AG04449 (cell line): ENCODE data around the gene PKN1.

ENCODE experiments used
- CTCF ChIA-PET: fragments of 350-600 bp; formaldehyde crosslinking; extraction: SDS; loops from one replicate; lab custom pipeline; 2021; ENCODE audit warnings: antibody characterized with exemption; lab: Yijun Ruan, JAX
- POLR2A ChIA-PET: fragments of 400-600, 350-600 bp; formaldehyde crosslinking; extraction: SDS; loops from one replicate; lab custom pipeline; 2020; ENCODE audit warnings: antibody characterized with exemption, inconsistent platforms; lab: Yijun Ruan, JAX
- DNase-seq: peaks from one replicate; pipeline ENCODE4 v3.0.0-alpha.2; 2010; ENCODE audit warnings: low read depth, low spot score
- H3K4me3 ChIP-seq: 2 replicates; pipeline ENCODE4 v1.5.1; 2011; ENCODE audit warnings: low read depth, mild to moderate bottlenecking, control low read depth, low read length
- TF ChIP-seq, protein P1 (sequence below): IDR thresholded peaks from one replicate; pipeline ENCODE4 v1.5.1; 2011; ENCODE audit warnings: mild to moderate bottlenecking, moderate library complexity, low read length, control low read depth, inconsistent platforms; ENCODE audit not compliant: insufficient read depth; ENCODE audit errors: missing control alignments

PKN1 gene

GRCh38 chr19:14409146-14410023 is 23.7 kb upstream of the PKN1 start:
- CTCF ChIA-PET: interaction anchor here (0.5 to 1.2 kb wide), 3 partner anchors 13 to 273 kb away, joined by 3 to 4 read pairs (median 3); partner anchors contain the start of gene ASF1B
- TF ChIP-seq, protein P1, sequence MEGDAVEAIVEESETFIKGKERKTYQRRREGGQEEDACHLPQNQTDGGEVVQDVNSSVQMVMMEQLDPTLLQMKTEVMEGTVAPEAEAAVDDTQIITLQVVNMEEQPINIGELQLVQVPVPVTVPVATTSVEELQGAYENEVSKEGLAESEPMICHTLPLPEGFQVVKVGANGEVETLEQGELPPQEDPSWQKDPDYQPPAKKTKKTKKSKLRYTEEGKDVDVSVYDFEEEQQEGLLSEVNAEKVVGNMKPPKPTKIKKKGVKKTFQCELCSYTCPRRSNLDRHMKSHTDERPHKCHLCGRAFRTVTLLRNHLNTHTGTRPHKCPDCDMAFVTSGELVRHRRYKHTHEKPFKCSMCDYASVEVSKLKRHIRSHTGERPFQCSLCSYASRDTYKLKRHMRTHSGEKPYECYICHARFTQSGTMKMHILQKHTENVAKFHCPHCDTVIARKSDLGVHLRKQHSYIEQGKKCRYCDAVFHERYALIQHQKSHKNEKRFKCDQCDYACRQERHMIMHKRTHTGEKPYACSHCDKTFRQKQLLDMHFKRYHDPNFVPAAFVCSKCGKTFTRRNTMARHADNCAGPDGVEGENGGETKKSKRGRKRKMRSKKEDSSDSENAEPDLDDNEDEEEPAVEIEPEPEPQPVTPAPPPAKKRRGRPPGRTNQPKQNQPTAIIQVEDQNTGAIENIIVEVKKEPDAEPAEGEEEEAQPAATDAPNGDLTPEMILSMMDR: no peak

DNA sequence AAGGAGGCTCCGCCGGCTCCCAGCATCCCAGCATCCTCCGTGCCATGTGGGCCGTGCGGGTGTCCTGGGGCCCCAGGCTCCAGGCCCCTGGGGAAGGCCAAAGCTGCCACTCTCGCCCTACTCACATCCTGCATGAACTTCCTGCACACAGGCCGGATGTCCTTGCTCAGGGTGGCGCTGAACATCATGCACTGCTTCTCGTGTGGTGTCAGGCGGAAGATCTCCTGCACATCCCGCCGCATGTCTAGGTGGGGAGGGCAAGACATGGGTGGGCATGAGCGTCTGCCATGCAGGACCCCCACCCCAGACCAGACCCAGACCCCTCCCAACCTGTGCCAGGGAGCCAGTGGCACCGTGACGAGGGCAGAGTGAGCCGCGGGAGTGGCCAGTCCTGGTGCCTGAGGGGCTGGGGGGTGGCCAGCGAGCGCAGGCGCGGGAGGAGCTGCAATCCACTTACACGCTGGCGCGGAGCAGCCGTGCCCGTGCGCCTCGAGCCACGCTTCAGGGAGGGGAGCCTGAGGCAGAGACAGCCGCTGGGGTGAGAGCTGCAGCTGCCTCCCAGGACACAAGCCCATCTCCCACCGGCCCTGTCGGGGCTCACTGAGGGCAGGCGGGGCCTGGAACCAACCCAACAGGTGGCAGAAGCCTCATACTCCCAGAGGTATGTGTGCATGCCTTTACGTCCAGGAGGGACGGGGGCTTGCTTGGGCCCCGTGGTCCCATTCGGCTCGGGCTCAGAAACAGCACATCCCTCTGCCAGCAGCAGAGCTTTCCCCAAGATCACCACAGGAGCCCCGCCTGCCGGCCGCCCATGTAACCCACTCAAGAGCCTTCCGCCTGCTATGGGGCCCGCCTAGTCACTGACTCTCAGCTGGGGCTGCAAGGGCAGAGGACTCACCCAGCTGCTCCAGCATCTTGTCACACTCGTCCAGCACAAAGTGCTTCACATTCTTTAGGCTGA is 22.7 kb upstream of the PKN1 start:
- ChIA-PET POLR2A (interaction anchor here (0.5 kb wide), 1 partner anchor 140 kb away, joined by 3 read pairs; no protein-coding TSS in a partner anchor), CTCF (interaction anchor here (1.0 to 1.2 kb wide), 2 partner anchors 14 to 274 kb away, joined by 3 to 4 read pairs; partner anchors contain the start of gene ASF1B)

More at GRCh38 chr19:14409146-14410023, 23.7 kb upstream of the PKN1 start:
- H3K4me3 ChIP-seq: no peak overlapping the region
- DNase-seq: no peak
- POLR2A ChIA-PET: interaction anchor here (0.5 kb wide), 1 partner anchor 139 kb away, joined by 3 read pairs; no protein-coding TSS in a partner anchor

DNA sequence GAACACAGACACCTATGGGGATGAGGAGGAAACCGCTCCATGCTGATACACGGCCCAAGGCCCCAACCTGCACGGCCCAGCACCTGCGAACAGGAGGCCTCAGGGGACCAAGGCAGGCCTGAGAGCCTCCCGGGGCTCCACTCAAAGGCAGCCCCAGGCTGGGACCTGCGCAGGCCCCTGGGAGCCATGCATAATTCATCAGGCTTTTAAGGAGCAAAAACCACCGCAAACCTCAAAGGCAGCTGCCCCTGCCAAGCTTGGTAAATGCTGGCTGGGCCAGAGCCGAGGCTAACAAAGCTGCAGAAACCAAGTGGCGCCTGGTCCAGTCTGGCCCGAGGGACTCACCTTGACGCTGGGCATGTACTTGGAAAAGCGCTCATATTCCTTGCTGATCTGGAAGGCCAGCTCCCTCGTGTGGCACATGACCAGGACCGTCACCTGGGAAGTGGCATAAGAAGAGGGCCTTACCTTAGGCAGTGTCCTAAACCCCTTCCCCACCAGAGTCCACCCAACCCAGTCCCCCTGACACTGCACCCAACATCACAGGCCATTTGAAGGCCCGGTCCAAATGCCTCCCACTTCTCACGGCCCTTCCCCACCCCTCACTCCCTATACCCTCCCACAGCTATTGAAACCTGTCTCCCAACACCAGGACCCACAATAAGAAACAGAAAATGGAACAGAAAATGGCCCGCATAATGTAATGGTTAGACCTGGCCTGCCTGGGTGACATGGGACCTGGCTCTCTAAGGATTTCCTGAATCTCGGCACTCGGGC is 21.8 kb upstream of the PKN1 start:
- TF ChIP-seq, protein P1: no peak
- ChIA-PET POLR2A (no interaction called here), CTCF (interaction anchor here (1.1 kb wide), 1 partner anchor 49 kb away, joined by 3 read pairs; no protein-coding TSS in a partner anchor)
- DNase-seq: no peak
- H3K4me3 ChIP-seq: no peak overlapping the region

More for the DNA sequence above, 22.7 kb upstream of the PKN1 start:
- no peak for DNase-seq
- TF ChIP-seq, protein P1: no peak
- H3K4me3 ChIP-seq: no peak overlapping the region

DNA sequence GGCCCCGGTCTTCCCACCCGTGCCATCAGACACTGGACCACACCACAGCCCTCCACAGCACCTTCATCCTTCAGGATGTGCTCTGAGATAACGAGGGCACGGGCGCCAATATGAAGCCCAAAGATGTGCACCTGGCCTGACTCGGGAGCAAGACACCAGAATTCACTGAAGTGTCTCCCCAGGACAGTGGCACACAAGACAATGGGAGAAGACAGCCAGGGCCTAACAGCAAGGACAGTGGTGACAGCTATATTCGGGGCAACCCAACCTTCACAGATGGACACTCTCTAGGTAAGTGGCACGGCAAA is 21.2 kb upstream of the PKN1 start:
- H3K4me3 ChIP-seq: no peak overlapping the region
- POLR2A ChIA-PET: no interaction called here
- DNase-seq: no peak
- CTCF ChIA-PET: interaction anchor here (1.1 kb wide), 1 partner anchor 50 kb away, joined by 3 read pairs; no protein-coding TSS in a partner anchor
- TF ChIP-seq, protein P1: no peak

GRCh38 chr19:14412324-14412995 is 20.6 kb upstream of the PKN1 start:
- DNase-seq: no peak
- ChIA-PET CTCF (interaction anchor here (1.0 to 1.1 kb wide), 2 partner anchors 50 to 68 kb away, joined by 3 to 5 read pairs; no protein-coding TSS in a partner anchor), POLR2A (no interaction called here)
- TF ChIP-seq, protein P1: no peak
- H3K4me3 ChIP-seq: no peak overlapping the region
